Hepatocyte (in vitro differentiated cells): Measurements from ENCODE around the gene TANC1. TPM values are rescaled to one million over a fixed set of nuclear protein-coding genes. Genes with fewer than 3 reads are reported as not detected.
"Not testable (repeated sequence)": the region's sequence is repeated elsewhere in the genome, so short reads cannot be mapped to it uniquely, and the experiment has no call there.

Experiments
- DNase-seq: peaks from one replicate; pipeline ENCODE4 v3.0.0-alpha.2; 2016; ENCODE audit warnings: low spot score
- H2AFZ ChIP-seq: fragments of 200-600 bp; sonication (generic); 2 replicates; pipeline ENCODE4 v1.6.0; 2016; ENCODE audit warnings: antibody characterized with exemption, mild to moderate bottlenecking
- H3K27ac ChIP-seq: fragments of 200-600 bp; sonication (generic); 2 replicates; pipeline ENCODE4 v1.5.1; 2016; ENCODE audit warnings: mild to moderate bottlenecking
- H3K27me3 ChIP-seq: fragments of 200-600 bp; sonication (generic); 2 replicates; pipeline ENCODE4 v1.6.1; 2016
- H3K36me3 ChIP-seq: fragments of 200-600 bp; sonication (generic); replicated peaks from 2 replicates; pipeline ENCODE4 v1.5.1; 2016; ENCODE audit warnings: low read depth; ENCODE audit not compliant: insufficient read depth
- H3K4me1 ChIP-seq: fragments of 200-600 bp; sonication (generic); 2 replicates; pipeline ENCODE4 v1.5.1; 2016; ENCODE audit warnings: mild to moderate bottlenecking, moderate library complexity; ENCODE audit not compliant: insufficient read depth
- H3K4me2 ChIP-seq: fragments of 200-600 bp; sonication (generic); 2 replicates; pipeline ENCODE4 v1.6.0; 2016
- H3K4me3 ChIP-seq: fragments of 200-600 bp; sonication (generic); 2 replicates; pipeline ENCODE4 v1.5.1; 2016; ENCODE audit warnings: mild to moderate bottlenecking
- H3K79me2 ChIP-seq: fragments of 200-600 bp; sonication (generic); 2 replicates; pipeline ENCODE4 v1.6.0; 2017; ENCODE audit warnings: mild to moderate bottlenecking
- H3K9me2 ChIP-seq: fragments of 200-600 bp; sonication (generic); replicated peaks from 2 replicates; pipeline ENCODE4 v1.6.0; 2017; ENCODE audit warnings: mild to moderate bottlenecking; ENCODE audit not compliant: insufficient read depth
- H3K9me3 ChIP-seq: fragments of 200-600 bp; sonication (generic); 2 replicates; pipeline ENCODE4 v1.5.1; 2016; ENCODE audit warnings: low read depth, mild to moderate bottlenecking
- H4K20me1 ChIP-seq: fragments of 200-600 bp; sonication (generic); 2 replicates; pipeline ENCODE4 v1.6.0; 2016; ENCODE audit warnings: mild to moderate bottlenecking; ENCODE audit not compliant: insufficient read depth, poor library complexity, severe bottlenecking
- EZH2 ChIP-seq: fragments of 200-600 bp; sonication (generic); IDR thresholded peaks from 2 replicates; pipeline ENCODE4 v1.6.1; 2016; ENCODE audit warnings: antibody characterized with exemption, mild to moderate bottlenecking, borderline replicate concordance
- EZH2phosphoT487 ChIP-seq: fragments of 200-600 bp; sonication (generic); IDR thresholded peaks from one replicate; pipeline ENCODE4 v1.6.1; 2018; ENCODE audit warnings: antibody characterized with exemption, mild to moderate bottlenecking, low read depth, moderate library complexity; ENCODE audit not compliant: unreplicated experiment, severe bottlenecking
- WGBS: methylation state at CpG from one replicate; pipeline ENCODE4 v1.1.6; 2016; ENCODE audit warnings: low lambda C conversion rate; ENCODE audit errors: missing lambda C conversion rate; 5-methylcytosine and 5-hydroxymethylcytosine counted together
- polyA plus RNA-seq: library from polyadenylated mRNA; unstranded; fragments of >200 nt; fragmentation: Nextera tagmentation; extraction: Ambion mirVana; gene quantifications from 2 replicates; pipeline ENCODE4 v1.2.1, GENCODE V29; 2016
- total RNA-seq: library from RNA; depleted of rRNA; stranded (reverse); fragments of >200 nt; gene quantifications from 2 replicates; pipeline ENCODE4 v1.2.3, GENCODE V29; 2014
- TF ChIP-seq, protein P1 (sequence below): fragments of 200-600 bp; sonication (generic); IDR thresholded peaks from 2 replicates; pipeline ENCODE4 v1.5.1; 2016; ENCODE audit warnings: antibody characterized with exemption, mild to moderate bottlenecking; ENCODE audit not compliant: poor library complexity

Gene TANC1
- total and polyA plus RNA-seq, 2 experiments from 2014 or later = 8.3 to 18.5 TPM

DNA sequence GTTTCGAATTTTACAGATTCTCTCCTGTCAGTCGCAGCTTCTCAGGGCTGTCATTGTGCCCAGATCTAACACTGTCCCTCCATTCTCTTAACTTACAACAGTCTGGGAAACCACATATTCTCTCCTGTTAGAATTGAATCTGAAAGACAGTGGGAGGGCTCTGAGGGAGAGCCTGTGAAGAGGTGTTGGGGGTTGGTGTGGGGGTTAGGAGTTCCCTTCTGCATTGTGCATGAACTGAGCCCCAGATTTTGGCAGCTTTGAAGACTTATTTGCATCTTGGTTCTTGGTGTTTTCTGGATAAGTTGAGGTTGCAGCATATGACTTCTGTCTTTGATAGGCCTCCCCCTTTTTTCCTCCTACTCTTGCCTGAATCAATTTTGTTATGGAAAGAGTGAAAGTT is 64.1 kb downstream of the TANC1 start:
- Histone ChIP-seq H3K36me3 (no peaks in the 10 kb centered on the region), H3K9me2 (no peaks in the 10 kb centered on the region), H3K4me3 (no peak overlapping the region), H2AFZ (no peak overlapping the region), H3K79me2 (peaks cover 73% of the 10 kb centered on the region), H3K27me3 (no peaks in the 10 kb centered on the region), H3K4me1 (peaks cover 25% of the 10 kb centered on the region), H3K27ac (peak overlapping the region; percentile 69), H3K9me3 (no peaks in the 10 kb centered on the region), H4K20me1 (no peaks in the 10 kb centered on the region), H3K4me2 (no peak overlapping the region)
- TF ChIP-seq EZH2 = no peak
- no peak for TF ChIP-seq EZH2phosphoT487
- TF ChIP-seq, protein P1, sequence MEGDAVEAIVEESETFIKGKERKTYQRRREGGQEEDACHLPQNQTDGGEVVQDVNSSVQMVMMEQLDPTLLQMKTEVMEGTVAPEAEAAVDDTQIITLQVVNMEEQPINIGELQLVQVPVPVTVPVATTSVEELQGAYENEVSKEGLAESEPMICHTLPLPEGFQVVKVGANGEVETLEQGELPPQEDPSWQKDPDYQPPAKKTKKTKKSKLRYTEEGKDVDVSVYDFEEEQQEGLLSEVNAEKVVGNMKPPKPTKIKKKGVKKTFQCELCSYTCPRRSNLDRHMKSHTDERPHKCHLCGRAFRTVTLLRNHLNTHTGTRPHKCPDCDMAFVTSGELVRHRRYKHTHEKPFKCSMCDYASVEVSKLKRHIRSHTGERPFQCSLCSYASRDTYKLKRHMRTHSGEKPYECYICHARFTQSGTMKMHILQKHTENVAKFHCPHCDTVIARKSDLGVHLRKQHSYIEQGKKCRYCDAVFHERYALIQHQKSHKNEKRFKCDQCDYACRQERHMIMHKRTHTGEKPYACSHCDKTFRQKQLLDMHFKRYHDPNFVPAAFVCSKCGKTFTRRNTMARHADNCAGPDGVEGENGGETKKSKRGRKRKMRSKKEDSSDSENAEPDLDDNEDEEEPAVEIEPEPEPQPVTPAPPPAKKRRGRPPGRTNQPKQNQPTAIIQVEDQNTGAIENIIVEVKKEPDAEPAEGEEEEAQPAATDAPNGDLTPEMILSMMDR = no peak
- no peak for DNase-seq
- 48% methylated on average over 2 of the region's 2 CpGs for WGBS

DNA sequence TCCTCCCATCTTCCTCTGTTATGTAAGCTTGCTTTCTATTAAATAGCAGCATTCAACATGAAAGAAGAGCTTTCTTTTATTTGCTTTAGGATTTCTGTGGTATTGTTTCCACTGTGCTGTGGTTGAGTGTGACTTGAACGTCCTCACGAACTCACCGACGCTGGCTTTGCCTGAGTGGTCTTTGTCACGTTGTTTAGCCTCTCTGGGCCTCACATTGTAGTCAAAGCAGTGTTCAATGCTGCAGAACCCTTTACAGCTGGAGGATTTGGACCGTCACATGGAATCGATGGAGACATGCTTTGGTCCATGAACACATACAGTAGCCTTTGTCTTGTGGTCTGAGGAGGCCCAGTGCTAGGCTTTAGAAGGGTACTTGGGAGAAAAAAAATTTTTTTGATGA is 66.3 kb downstream of the TANC1 start:
- Histone ChIP-seq H3K9me3 (no peaks in the 10 kb centered on the region), H3K4me1 (peaks cover 25% of the 10 kb centered on the region), H3K4me3 (no peak overlapping the region), H3K27ac (no peak overlapping the region), H3K4me2 (no peak overlapping the region), H2AFZ (no peak overlapping the region), H3K9me2 (no peaks in the 10 kb centered on the region), H3K27me3 (no peaks in the 10 kb centered on the region), H3K79me2 (peaks cover 71% of the 10 kb centered on the region), H3K36me3 (no peaks in the 10 kb centered on the region), H4K20me1 (no peaks in the 10 kb centered on the region)
- 89% methylated on average over 7 of the region's 7 CpGs for WGBS
- TF ChIP-seq EZH2 (no peak), EZH2phosphoT487 (no peak)
- TF ChIP-seq, protein P1 = no peak
- DNase-seq = no peak

DNA sequence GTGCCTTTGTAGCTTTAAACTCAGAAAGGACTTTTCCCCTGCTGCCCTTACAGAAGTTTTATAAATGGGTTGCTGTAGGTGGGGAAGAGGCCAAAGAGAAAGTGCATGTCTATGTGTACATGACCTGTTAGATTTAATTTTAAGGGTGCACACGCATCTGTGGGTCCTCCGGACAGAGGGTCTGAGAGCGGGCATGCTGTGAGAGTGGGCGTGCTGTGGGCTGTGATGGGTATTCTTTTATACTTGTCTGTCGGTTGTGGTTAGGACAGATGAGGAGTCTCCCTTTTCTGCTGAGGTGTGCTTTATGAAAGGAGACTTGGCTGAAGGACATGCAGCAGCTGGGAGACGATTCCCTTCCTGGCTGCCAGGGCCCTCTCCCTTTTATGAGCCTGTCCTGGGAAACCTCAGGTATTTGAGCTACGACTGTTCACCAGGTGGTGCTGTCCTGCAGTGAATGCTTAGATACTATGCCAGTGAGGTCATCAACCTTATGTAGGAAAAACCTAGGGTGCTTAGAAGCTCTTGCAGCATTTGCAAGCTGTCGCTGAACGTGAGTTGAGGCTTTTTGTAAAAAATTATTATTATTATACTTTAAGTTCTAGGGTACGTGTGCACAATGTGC is 67.5 kb downstream of the TANC1 start:
- H3K27me3 ChIP-seq = no peaks in the 10 kb centered on the region
- H3K4me1 ChIP-seq = peaks cover 17% of the 10 kb centered on the region
- no peak overlapping the region for H3K27ac ChIP-seq
- WGBS = 71% methylated on average over 10 of the region's 10 CpGs
- no peaks in the 10 kb centered on the region for H3K9me2 ChIP-seq
- no peaks in the 10 kb centered on the region for H4K20me1 ChIP-seq
- H3K79me2 ChIP-seq = peaks cover 80% of the 10 kb centered on the region
- H3K4me3 ChIP-seq = no peak overlapping the region
- no peak overlapping the region for H2AFZ ChIP-seq
- DNase-seq = peak; percentile 83
- H3K4me2 ChIP-seq = no peak overlapping the region
- H3K9me3 ChIP-seq = no peaks in the 10 kb centered on the region
- no peak for TF ChIP-seq EZH2phosphoT487
- TF ChIP-seq, protein P1 = peak; percentile 57
- no peaks in the 10 kb centered on the region for H3K36me3 ChIP-seq

DNA sequence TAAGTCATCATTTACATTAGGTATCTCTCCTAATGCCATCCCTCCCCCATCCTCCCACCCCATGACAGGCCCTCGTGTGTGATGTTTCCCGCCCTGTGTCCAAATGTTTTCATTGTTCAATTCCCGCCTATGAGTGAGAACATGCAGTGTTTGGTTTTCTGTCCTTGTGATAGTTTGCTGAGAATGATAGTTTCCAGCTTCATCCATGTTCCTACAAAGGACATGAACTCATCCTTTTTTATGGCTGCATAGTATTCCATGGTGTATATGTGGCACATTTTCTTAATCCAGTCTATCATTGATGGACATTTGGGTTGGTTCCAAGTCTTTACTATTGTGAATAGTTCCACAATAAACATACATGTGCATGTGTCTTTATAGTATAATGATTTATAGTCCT is 68.0 kb downstream of the TANC1 start:
- not testable (repeated sequence) for H3K27me3 ChIP-seq, H3K27ac ChIP-seq, H3K9me2 ChIP-seq, H2AFZ ChIP-seq, H3K36me3 ChIP-seq, H3K9me3 ChIP-seq, H3K4me3 ChIP-seq, H3K4me2 ChIP-seq, DNase-seq, H4K20me1 ChIP-seq
- H3K79me2 ChIP-seq = peaks cover 86% of the 10 kb centered on the region
- 90% methylated on average over 3 of the region's 3 CpGs for WGBS
- peaks cover 13% of the 10 kb centered on the region for H3K4me1 ChIP-seq

DNA sequence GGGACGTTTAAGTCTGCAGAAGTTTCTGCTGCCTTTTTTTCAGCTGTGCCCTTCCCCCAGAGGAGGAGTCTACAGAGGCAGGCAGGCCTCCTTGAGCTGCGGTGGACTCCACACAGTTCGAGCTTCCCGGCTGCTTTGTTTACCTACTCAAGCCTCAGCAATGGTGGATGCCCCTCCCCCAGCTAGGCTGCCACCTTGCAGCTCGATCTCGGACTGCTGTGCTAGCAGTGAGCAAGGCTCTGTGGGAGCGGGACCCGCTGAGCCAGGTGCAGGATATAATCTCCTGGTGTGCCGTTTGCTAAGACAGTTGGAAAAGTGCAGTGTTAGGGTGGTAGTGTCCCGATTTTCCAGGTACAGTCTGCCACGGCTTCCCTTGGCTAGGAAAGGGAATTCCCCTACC is 72.9 kb downstream of the TANC1 start:
- H3K4me1 ChIP-seq, H4K20me1 ChIP-seq, H3K27ac ChIP-seq, H3K4me3 ChIP-seq, H3K9me3 ChIP-seq, H3K27me3 ChIP-seq, H3K4me2 ChIP-seq, H3K9me2 ChIP-seq, DNase-seq, H2AFZ ChIP-seq, H3K36me3 ChIP-seq: not testable (repeated sequence)
- 97% methylated on average over 11 of the region's 11 CpGs for WGBS
- H3K79me2 ChIP-seq = peaks cover 76% of the 10 kb centered on the region
